Neural crest cell (in vitro differentiated cells): Measurements from ENCODE around the gene ARL4D. TPM values are rescaled to one million over a fixed set of nuclear protein-coding genes. Genes with fewer than 3 reads are reported as not detected.
"Not testable (repeated sequence)": the region's sequence is repeated elsewhere in the genome, so short reads cannot be mapped to it uniquely, and the experiment has no call there.

Experiments
- DNase-seq: peaks from one replicate; pipeline ENCODE4 v3.0.0; 2021; ENCODE audit warnings: low read depth, mixed read lengths, low spot score
- H3K27ac Mint-ChIP-seq: one replicate; pipeline ENCODE4 v1.8.0; 2021; ENCODE audit warnings: mild to moderate bottlenecking, mixed read lengths; ENCODE audit not compliant: unreplicated experiment
- H3K27me3 Mint-ChIP-seq: 2 replicates; pipeline ENCODE4 v1.8.0; 2021; ENCODE audit warnings: low read depth, mild to moderate bottlenecking, mixed read lengths
- H3K36me3 Mint-ChIP-seq: 2 replicates; pipeline ENCODE4 v1.8.0; 2021; ENCODE audit warnings: low read depth, mild to moderate bottlenecking, mixed read lengths
- H3K4me1 Mint-ChIP-seq: 2 replicates; pipeline ENCODE4 v1.8.0; 2021; ENCODE audit warnings: mixed read lengths
- H3K4me3 Mint-ChIP-seq: one replicate; pipeline ENCODE4 v1.8.0; 2021; ENCODE audit warnings: mild to moderate bottlenecking, mixed read lengths
- H3K9me3 Mint-ChIP-seq: 2 replicates; pipeline ENCODE4 v1.8.0; 2021; ENCODE audit warnings: mixed read lengths
- CTCF ChIP-seq: fragments of 200-600 bp; sonication (generic); conservative IDR thresholded peaks from 2 replicates; pipeline ENCODE4 v1.5.0; 2021; ENCODE audit warnings: antibody characterized with exemption, mild to moderate bottlenecking
- total RNA-seq: library from RNA; stranded (reverse); gene quantifications from 2 replicates; pipeline ENCODE4 v1.2.1, GENCODE V29; 2021

The ARL4D gene
- total RNA-seq, 1 donor from 2014 or later: 13.8 TPM

- no peaks in the 10 kb centered on the region for H3K36me3 Mint-ChIP-seq
- DNase-seq: no peak
- peaks cover 38% of the 10 kb centered on the region for H3K4me1 Mint-ChIP-seq
- H3K27me3 Mint-ChIP-seq: peaks cover 8% of the 10 kb centered on the region
- no peak for TF ChIP-seq CTCF
- peak overlapping the region; percentile 41 for H3K4me3 Mint-ChIP-seq
- no peaks in the 10 kb centered on the region for H3K9me3 Mint-ChIP-seq
- peak overlapping the region; percentile 79 for H3K27ac Mint-ChIP-seq
These were observed 26.4 kb upstream of the ARL4D start for GRCh38 chr17:43372273-43372911.

- TF ChIP-seq CTCF: no peak
- H3K9me3 Mint-ChIP-seq: no peaks in the 10 kb centered on the region
- DNase-seq: no peak
- H3K4me1 Mint-ChIP-seq: peaks cover 28% of the 10 kb centered on the region
- H3K4me3 Mint-ChIP-seq: no peak overlapping the region
- H3K36me3 Mint-ChIP-seq: no peaks in the 10 kb centered on the region
- H3K27ac Mint-ChIP-seq: peak overlapping the region; percentile 3
- no peaks in the 10 kb centered on the region for H3K27me3 Mint-ChIP-seq
These were observed 25.4 kb upstream of the ARL4D start for GRCh38 chr17:43373356-43373755.

- not testable (repeated sequence) for H3K4me3 Mint-ChIP-seq, DNase-seq, H3K27me3 Mint-ChIP-seq, H3K9me3 Mint-ChIP-seq, H3K36me3 Mint-ChIP-seq, H3K27ac Mint-ChIP-seq
- H3K4me1 Mint-ChIP-seq: peaks cover 14% of the 10 kb centered on the region
These were observed 22.9 kb upstream of the ARL4D start for GRCh38 chr17:43375915-43376314.

GRCh38 chr17:43377056-43377810 lies 21.6 kb upstream of the ARL4D start:
- H3K9me3 Mint-ChIP-seq: peaks cover 2% of the 10 kb centered on the region
- H3K4me1 Mint-ChIP-seq: peaks cover 10% of the 10 kb centered on the region
- H3K36me3 Mint-ChIP-seq: peaks cover 5% of the 10 kb centered on the region
- H3K4me3 Mint-ChIP-seq: no peak overlapping the region
- no peak for TF ChIP-seq CTCF
- DNase-seq: no peak
- no peak overlapping the region for H3K27ac Mint-ChIP-seq
- no peaks in the 10 kb centered on the region for H3K27me3 Mint-ChIP-seq

GRCh38 chr17:43378766-43379165 lies 20.0 kb upstream of the ARL4D start:
- no peak for DNase-seq

More at GRCh38 chr17:43378766-43379165, 20.0 kb upstream of the ARL4D start:
- no peak overlapping the region for H3K27ac Mint-ChIP-seq
- H3K4me1 Mint-ChIP-seq: peaks cover 3% of the 10 kb centered on the region
- peaks cover 2% of the 10 kb centered on the region for H3K9me3 Mint-ChIP-seq
- no peaks in the 10 kb centered on the region for H3K27me3 Mint-ChIP-seq
- peaks cover 5% of the 10 kb centered on the region for H3K36me3 Mint-ChIP-seq
- no peak overlapping the region for H3K4me3 Mint-ChIP-seq
- no peak for TF ChIP-seq CTCF
